GM19372 (cell line): ENCODE results near the gene TBC1D24.
"Not testable (repeated sequence)": the region's sequence is repeated elsewhere in the genome, so short reads cannot be mapped to it uniquely, and the experiment has no call there.

Source experiments
- ATAC-seq: cut with Tn5 transposase; IDR thresholded peaks from one replicate; pipeline ENCODE4 v1.9.1; 2021; ENCODE audit warnings: mild to moderate bottlenecking, low read depth, moderate library complexity; ENCODE audit not compliant: unreplicated experiment

Gene TBC1D24

GRCh38 chr16:2468233-2468724 lies 6.6 kb upstream of the TBC1D24 start:
- no peak for ATAC-seq

GRCh38 chr16:2468725-2469398 lies 6.1 kb upstream of the TBC1D24 start:
- no peak for ATAC-seq

- ATAC-seq = no peak
These were observed 5.3 kb upstream of the TBC1D24 start for GRCh38 chr16:2469399-2470233.

GRCh38 chr16:2470234-2470601 lies 4.7 kb upstream of the TBC1D24 start:
- no peak for ATAC-seq

GRCh38 chr16:2470603-2471015 lies 4.3 kb upstream of the TBC1D24 start:
- no peak for ATAC-seq

- ATAC-seq = no peak
These were observed 3.8 kb upstream of the TBC1D24 start, which contains the start of gene NTN3 for GRCh38 chr16:2471016-2471652. NTN3 (plus strand) TSS chr16:2471297; CDS start chr16:2471702, 405 bp downstream.

- no peak for ATAC-seq
These were observed 3.1 kb upstream of the TBC1D24 start for GRCh38 chr16:2471653-2472487.

- ATAC-seq = no peak
These were observed 2.5 kb upstream of the TBC1D24 start for GRCh38 chr16:2472488-2472864.

- no peak for ATAC-seq
These were observed 2.0 kb upstream of the TBC1D24 start for GRCh38 chr16:2472885-2473445.

- ATAC-seq = no peak
These were observed 1.4 kb upstream of the TBC1D24 start for GRCh38 chr16:2473446-2473926.

GRCh38 chr16:2473999-2474876 lies 689 bp upstream of the TBC1D24 start:
- peak; percentile 22 for ATAC-seq

- no peak for ATAC-seq
These were observed 752 bp downstream of the TBC1D24 start for GRCh38 chr16:2475413-2476344.

- no peak for ATAC-seq
These were observed 1.4 kb downstream of the TBC1D24 start for GRCh38 chr16:2476345-2476720.

GRCh38 chr16:2476741-2477140 lies 1.8 kb downstream of the TBC1D24 start:
- no peak for ATAC-seq

- ATAC-seq = no peak
These were observed 2.4 kb downstream of the TBC1D24 start for GRCh38 chr16:2477327-2477726.

GRCh38 chr16:2478279-2478678 lies 3.4 kb downstream of the TBC1D24 start:
- no peak for ATAC-seq

- not testable (repeated sequence) for ATAC-seq
These were observed 5.1 kb downstream of the TBC1D24 start for GRCh38 chr16:2479996-2480395.

GRCh38 chr16:2480948-2481347 lies 6.0 kb downstream of the TBC1D24 start:
- ATAC-seq = no peak
